ENCODE data around the gene OSBPL1A. TPM values are rescaled to one million over a fixed set of nuclear protein-coding genes. Genes with fewer than 3 reads are reported as not detected.

OSBPL1A gene
- total and polyA plus RNA-seq, 2 of the 8 experiments (the other 6 are each of a cell fraction or from before 2014, with no cell fraction given) = 53.2 to 74.9 TPM

GRCh38 chr18:24426398-24427294 is 29.0 kb upstream of the OSBPL1A start, which contains the start of gene IMPACT (continued):
- TF ChIP-seq PHF8 (conservative IDR thresholded peaks at IDR 0.05; ENCODE audit: low read depth, low read length) (peak; percentile 92), TAF1 (IDR thresholded peaks at IDR 0.05; ENCODE audit: low read depth, low read length) (peak; percentile 94), CHD7 (IDR thresholded peaks at IDR 0.05; ENCODE audit: insufficient replicate concordance, low read length) (no peak), CREB1 (IDR thresholded peaks at IDR 0.05) (peak; percentile 33; the same call in 1 of the 2 replicates), CTCF (IDR thresholded peaks at IDR 0.05; ENCODE audit: control extremely low read depth in 1 of 3, insufficient read depth in 1 of 3, low read depth in 1 of 3, low read length in 3 of 3) (no peak), NANOG (IDR thresholded peaks at IDR 0.05; ENCODE audit: insufficient read depth, low read depth, low read length, poor library complexity, severe bottlenecking) (peak; percentile 54), KDM1A (IDR thresholded peaks at IDR 0.05; ENCODE audit: borderline replicate concordance, low read length) (no peak)
